Mesothelial cell of epicardium (in vitro differentiated cells): ENCODE measurements around the gene CHIC2. TPM values are rescaled to one million over a fixed set of nuclear protein-coding genes. Genes with fewer than 3 reads are reported as not detected.
"Not testable (repeated sequence)": the region's sequence is repeated elsewhere in the genome, so short reads cannot be mapped to it uniquely, and the experiment has no call there.

Experiments used
- DNase-seq, 2 experiments: peaks; one replicate each; pipeline ENCODE4 v3.0.0; 2021; ENCODE audit warnings: low spot score in 2 of 2; ENCODE audit not compliant: unreplicated experiment in 2 of 2
- H3K27ac Mint-ChIP-seq: 2 replicates; pipeline ENCODE4 v1.8.0; 2021; ENCODE audit warnings: mixed read lengths
- H3K27me3 Mint-ChIP-seq: 2 replicates; pipeline ENCODE4 v1.8.0; 2021; ENCODE audit warnings: low read depth, mixed read lengths
- H3K36me3 Mint-ChIP-seq: 2 replicates; pipeline ENCODE4 v1.8.0; 2021; ENCODE audit warnings: mixed read lengths
- H3K4me1 Mint-ChIP-seq: 2 replicates; pipeline ENCODE4 v1.8.0; 2021; ENCODE audit warnings: mixed read lengths
- H3K4me3 Mint-ChIP-seq: 2 replicates; pipeline ENCODE4 v1.8.0; 2021; ENCODE audit warnings: mild to moderate bottlenecking, moderate library complexity, mixed read lengths
- H3K9me3 Mint-ChIP-seq: 2 replicates; pipeline ENCODE4 v1.8.0; 2021; ENCODE audit warnings: mixed read lengths
- total RNA-seq: library from RNA; stranded (reverse); gene quantifications from 3 replicates; pipeline ENCODE4 v1.2.1, GENCODE V29; 2021
- TF ChIP-seq, protein P1 (sequence below): fragments of 200-600 bp; sonication (generic); IDR thresholded peaks from one replicate; pipeline ENCODE4 v1.5.0; 2021; ENCODE audit warnings: antibody characterized with exemption; ENCODE audit not compliant: unreplicated experiment

CHIC2 gene
- total RNA-seq, 1 donor from 2014 or later: 21.8 TPM

DNA sequence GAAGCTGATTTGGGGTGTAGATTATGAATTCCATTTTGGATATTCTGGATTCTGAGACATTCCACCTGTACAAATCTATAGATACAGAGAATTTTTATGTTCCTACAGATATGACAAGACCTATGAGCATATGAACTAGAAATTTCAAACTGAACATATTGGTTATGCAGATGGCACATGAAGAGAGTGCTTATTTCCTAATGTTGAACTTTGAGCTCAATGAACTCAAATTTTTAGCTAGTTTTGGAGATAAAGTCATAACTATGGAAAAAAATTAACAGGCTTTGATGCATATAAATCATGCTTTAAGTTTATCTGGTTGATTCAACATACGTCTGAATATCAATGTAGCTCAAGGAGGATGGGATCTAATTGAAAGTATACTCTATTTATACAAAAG lies 8.9 kb downstream of the CHIC2 start:
- Mint-ChIP-seq H3K4me1 (peaks cover 15% of the 10 kb centered on the region), H3K9me3 (no peaks in the 10 kb centered on the region), H3K27ac (no peak overlapping the region), H3K4me3 (no peak overlapping the region), H3K27me3 (no peaks in the 10 kb centered on the region), H3K36me3 (no peaks in the 10 kb centered on the region)
- DNase-seq: no peak
- TF ChIP-seq, protein P1, sequence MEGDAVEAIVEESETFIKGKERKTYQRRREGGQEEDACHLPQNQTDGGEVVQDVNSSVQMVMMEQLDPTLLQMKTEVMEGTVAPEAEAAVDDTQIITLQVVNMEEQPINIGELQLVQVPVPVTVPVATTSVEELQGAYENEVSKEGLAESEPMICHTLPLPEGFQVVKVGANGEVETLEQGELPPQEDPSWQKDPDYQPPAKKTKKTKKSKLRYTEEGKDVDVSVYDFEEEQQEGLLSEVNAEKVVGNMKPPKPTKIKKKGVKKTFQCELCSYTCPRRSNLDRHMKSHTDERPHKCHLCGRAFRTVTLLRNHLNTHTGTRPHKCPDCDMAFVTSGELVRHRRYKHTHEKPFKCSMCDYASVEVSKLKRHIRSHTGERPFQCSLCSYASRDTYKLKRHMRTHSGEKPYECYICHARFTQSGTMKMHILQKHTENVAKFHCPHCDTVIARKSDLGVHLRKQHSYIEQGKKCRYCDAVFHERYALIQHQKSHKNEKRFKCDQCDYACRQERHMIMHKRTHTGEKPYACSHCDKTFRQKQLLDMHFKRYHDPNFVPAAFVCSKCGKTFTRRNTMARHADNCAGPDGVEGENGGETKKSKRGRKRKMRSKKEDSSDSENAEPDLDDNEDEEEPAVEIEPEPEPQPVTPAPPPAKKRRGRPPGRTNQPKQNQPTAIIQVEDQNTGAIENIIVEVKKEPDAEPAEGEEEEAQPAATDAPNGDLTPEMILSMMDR: no peak

DNA sequence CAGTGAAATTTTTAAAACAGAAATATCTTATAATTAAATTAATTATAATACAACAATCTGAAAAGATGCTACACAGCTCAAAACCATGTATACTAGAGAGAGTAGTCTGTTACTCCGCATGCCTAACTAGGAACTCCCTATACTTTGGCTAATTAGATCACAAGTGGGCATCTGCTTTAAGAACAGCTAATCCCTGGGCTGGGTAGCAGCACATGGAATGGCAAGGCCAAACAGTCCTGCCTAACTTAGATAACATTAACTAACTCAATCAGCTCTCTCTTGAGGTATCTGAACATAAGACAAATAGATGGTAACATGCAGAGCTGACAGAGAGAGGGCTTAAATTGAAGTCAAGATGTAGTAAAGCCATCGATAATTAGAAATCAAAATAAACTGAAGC lies 9.9 kb downstream of the CHIC2 start:
- no peak overlapping the region for H3K27ac Mint-ChIP-seq
- H3K27me3 Mint-ChIP-seq: no peaks in the 10 kb centered on the region
- H3K36me3 Mint-ChIP-seq: no peaks in the 10 kb centered on the region

DNA sequence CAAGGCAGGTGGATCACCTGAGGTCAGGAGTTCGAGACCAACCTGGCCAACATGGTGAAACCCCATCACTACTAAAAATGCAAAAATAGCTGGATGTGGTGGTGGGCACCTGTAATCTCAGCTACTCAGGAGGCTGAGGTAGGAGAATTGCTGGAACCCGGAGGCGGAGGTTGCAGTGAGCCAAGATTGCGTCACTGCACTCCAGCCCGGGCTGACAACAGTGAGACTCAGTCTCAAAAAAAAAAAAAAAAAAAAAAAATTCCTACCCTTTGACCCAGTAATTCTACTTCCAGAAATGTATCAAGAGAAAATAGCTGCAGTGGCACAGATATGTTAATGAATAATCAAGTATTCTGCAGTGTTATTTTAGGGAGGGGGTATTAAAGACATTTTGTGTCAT lies 11.1 kb downstream of the CHIC2 start:
- H3K9me3 Mint-ChIP-seq, H3K4me3 Mint-ChIP-seq, H3K36me3 Mint-ChIP-seq, H3K27me3 Mint-ChIP-seq, DNase-seq, H3K27ac Mint-ChIP-seq: not testable (repeated sequence)
- H3K4me1 Mint-ChIP-seq: peaks cover 15% of the 10 kb centered on the region

More for the DNA sequence above, 9.9 kb downstream of the CHIC2 start:
- DNase-seq: no peak
- peaks cover 15% of the 10 kb centered on the region for H3K4me1 Mint-ChIP-seq
- no peak overlapping the region for H3K4me3 Mint-ChIP-seq
- H3K9me3 Mint-ChIP-seq: no peaks in the 10 kb centered on the region
- TF ChIP-seq, protein P1: no peak

DNA sequence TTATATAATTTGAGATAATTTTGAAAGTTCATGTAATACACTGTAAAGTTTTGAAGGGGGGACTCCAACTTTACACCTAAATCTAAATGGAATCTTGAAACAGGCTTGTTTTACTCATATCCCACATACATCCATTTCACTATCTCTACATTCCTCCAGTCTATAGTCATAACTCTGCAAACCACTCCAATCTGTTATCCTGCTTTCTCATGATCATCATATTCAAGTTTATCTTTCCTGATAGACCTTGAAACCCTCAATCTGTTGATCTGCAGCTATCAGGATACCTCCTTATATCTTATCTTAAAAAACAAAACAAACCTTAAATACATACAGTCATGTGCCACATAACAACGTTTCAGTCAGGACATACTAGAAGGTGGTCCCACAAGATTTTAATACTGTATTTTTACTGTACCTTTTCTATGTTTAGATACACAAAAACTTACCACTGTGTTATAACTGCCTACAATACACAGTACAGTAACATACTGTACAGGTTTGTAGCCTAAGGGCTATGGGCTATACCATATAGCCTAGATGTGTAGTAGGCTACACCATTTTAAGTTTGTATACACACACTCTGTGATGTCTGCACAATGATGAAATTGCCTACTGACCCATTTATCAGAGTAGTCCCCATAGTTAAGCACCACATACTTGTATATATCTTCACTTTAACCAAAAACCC lies 14.0 kb downstream of the CHIC2 start:
- no peaks in the 10 kb centered on the region for H3K27me3 Mint-ChIP-seq
- H3K27ac Mint-ChIP-seq: peak overlapping the region; percentile 66
- H3K4me3 Mint-ChIP-seq: no peak overlapping the region
- peaks cover 10% of the 10 kb centered on the region for H3K4me1 Mint-ChIP-seq
- TF ChIP-seq, protein P1: no peak
- H3K36me3 Mint-ChIP-seq: peaks cover 3% of the 10 kb centered on the region
- no peaks in the 10 kb centered on the region for H3K9me3 Mint-ChIP-seq
- no peak for DNase-seq

DNA sequence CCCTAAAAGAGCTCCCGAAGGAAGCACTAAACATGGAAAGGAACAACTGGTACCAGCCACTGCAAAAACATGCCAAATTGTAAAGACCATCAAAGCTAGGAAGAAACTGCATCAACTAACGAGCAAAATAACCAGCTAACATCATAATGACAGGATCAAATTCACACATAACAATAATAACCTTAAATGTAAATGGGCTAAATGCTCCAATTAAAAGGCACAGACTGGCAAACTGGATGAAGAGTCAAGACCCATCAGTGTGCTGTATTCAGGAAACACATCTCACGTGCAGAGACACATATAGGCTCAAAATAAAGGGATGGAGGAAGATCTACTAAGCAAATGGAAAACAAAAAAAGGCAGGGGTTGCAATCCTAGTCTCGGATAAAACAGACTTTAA lies 20.8 kb downstream of the CHIC2 start:
- not testable (repeated sequence) for H3K27me3 Mint-ChIP-seq, H3K27ac Mint-ChIP-seq, H3K4me1 Mint-ChIP-seq, DNase-seq, H3K4me3 Mint-ChIP-seq
- peaks cover 34% of the 10 kb centered on the region for H3K36me3 Mint-ChIP-seq
- H3K9me3 Mint-ChIP-seq: peaks cover 17% of the 10 kb centered on the region

DNA sequence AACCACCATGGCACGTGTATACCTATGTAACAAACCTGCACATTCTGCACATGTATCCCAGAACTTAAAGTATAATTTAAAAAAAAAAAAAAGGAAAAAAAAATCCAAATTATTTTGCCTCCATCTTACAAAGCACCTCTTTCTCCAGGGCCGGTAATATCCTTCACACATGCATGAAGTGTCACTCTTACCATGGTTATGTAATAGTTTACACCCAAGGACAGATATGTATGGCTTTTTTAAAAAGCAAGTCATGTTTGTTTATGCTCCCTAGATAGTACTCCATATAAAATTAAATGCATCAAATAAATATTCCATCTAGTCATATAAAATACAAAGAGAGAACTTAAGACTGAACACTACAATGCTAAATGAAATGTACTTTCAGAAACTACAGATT lies 22.5 kb downstream of the CHIC2 start:
- H3K27ac Mint-ChIP-seq: no peak overlapping the region
- no peak for DNase-seq
- no peaks in the 10 kb centered on the region for H3K27me3 Mint-ChIP-seq
- peaks cover 17% of the 10 kb centered on the region for H3K9me3 Mint-ChIP-seq
- no peak overlapping the region for H3K4me3 Mint-ChIP-seq
- TF ChIP-seq, protein P1: no peak
- H3K36me3 Mint-ChIP-seq: peaks cover 35% of the 10 kb centered on the region
- no peaks in the 10 kb centered on the region for H3K4me1 Mint-ChIP-seq

DNA sequence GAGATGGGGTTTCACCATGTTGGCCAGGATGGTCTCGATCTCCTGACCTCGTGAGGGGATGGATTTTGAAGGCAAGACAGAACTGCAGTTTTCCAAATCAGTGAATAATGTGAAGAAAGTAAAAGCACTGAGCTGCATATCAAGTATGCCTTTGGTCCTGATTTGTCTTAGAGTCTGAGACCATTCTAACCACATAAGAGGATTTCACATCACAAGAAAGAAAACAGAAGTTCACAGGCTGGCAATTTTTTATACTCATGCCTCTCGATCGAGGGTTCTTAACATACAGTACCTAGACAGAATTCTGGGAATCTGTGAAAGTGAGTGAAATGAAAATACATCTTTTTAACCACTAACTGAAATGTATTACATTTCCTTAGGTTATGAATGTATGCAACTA lies 23.3 kb downstream of the CHIC2 start:
- Mint-ChIP-seq H3K4me3 (no peak overlapping the region), H3K9me3 (peaks cover 17% of the 10 kb centered on the region), H3K4me1 (peaks cover 2% of the 10 kb centered on the region), H3K27me3 (no peaks in the 10 kb centered on the region), H3K27ac (no peak overlapping the region), H3K36me3 (peaks cover 41% of the 10 kb centered on the region)
- TF ChIP-seq, protein P1: no peak
- DNase-seq: no peak
